NCI-H69 (cell line): ENCODE measurements around the gene MAIP1.

Source experiments
- DNase-seq: peaks from one replicate; lab custom pipeline; 2025; lab: John Stamatoyannopoulos, UW

Gene MAIP1

GRCh38 chr2:199991691-199992090, 36.3 kb downstream of the MAIP1 start:
- DNase-seq: no peak

GRCh38 chr2:199992296-199992695, 36.9 kb downstream of the MAIP1 start:
- DNase-seq: no peak

GRCh38 chr2:199994371-199994770, 39.0 kb downstream of the MAIP1 start:
- DNase-seq: no peak

- DNase-seq: no peak
These were observed 39.5 kb downstream of the MAIP1 start for GRCh38 chr2:199994896-199995295.

- DNase-seq: no peak
These were observed 41.9 kb downstream of the MAIP1 start for GRCh38 chr2:199997296-199997695.

- no peak for DNase-seq
These were observed 43.8 kb downstream of the MAIP1 start for GRCh38 chr2:199999166-199999565.

- DNase-seq: no peak
These were observed 45.2 kb downstream of the MAIP1 start for GRCh38 chr2:200000444-200001163.

- DNase-seq: no peak
These were observed 48.1 kb downstream of the MAIP1 start for GRCh38 chr2:200003444-200003843.

- DNase-seq: no peak
These were observed 50.3 kb downstream of the MAIP1 start for GRCh38 chr2:200005675-200006074.

GRCh38 chr2:200007306-200007705, 51.9 kb downstream of the MAIP1 start:
- DNase-seq: no peak

GRCh38 chr2:200012401-200012800, 57.0 kb downstream of the MAIP1 start:
- no peak for DNase-seq
